Skeletal muscle satellite cell (primary cell): ENCODE measurements around the gene IL17REL. TPM values are rescaled to one million over a fixed set of nuclear protein-coding genes. Genes with fewer than 3 reads are reported as not detected.
A peak's percentile ranks its signal among the peaks of the same experiment; 100 is the strongest.

Experiments
- H3K27me3 ChIP-seq: 2 replicates; pipeline ENCODE4 v1.7.0; 2013; ENCODE audit warnings: low read length; ENCODE audit not compliant: control insufficient read depth, insufficient read depth
- H3K36me3 ChIP-seq: 2 replicates; pipeline ENCODE4 v1.7.0; 2013; ENCODE audit warnings: mild to moderate bottlenecking, control low read depth, low read length; ENCODE audit not compliant: insufficient read depth
- H3K4me1 ChIP-seq: 2 replicates; pipeline ENCODE4 v1.7.0; 2013; ENCODE audit warnings: low read length; ENCODE audit not compliant: control insufficient read depth, insufficient read depth
- H3K4me2 ChIP-seq: 2 replicates; pipeline ENCODE4 v1.7.0; 2013; ENCODE audit warnings: mild to moderate bottlenecking, low read length
- H3K4me3 ChIP-seq: 2 replicates; pipeline ENCODE4 v1.7.0; 2013; ENCODE audit warnings: low read length
- H3K9ac ChIP-seq: 2 replicates; pipeline ENCODE4 v1.7.0; 2013; ENCODE audit warnings: mild to moderate bottlenecking, low read depth, low read length, moderate library complexity
- H3K9me3 ChIP-seq: replicated peaks from 2 replicates; pipeline ENCODE4 v1.7.0; 2013; ENCODE audit warnings: mild to moderate bottlenecking, control low read depth, low read length
- total RNA-seq: library from RNA; depleted of rRNA; stranded (reverse); fragments of >200 nt; gene quantifications from 2 replicates; pipeline ENCODE4 v1.2.3, GENCODE V29; 2012; rRNA removed

IL17REL gene
- total RNA-seq, result not detected in 2 replicates

DNA sequence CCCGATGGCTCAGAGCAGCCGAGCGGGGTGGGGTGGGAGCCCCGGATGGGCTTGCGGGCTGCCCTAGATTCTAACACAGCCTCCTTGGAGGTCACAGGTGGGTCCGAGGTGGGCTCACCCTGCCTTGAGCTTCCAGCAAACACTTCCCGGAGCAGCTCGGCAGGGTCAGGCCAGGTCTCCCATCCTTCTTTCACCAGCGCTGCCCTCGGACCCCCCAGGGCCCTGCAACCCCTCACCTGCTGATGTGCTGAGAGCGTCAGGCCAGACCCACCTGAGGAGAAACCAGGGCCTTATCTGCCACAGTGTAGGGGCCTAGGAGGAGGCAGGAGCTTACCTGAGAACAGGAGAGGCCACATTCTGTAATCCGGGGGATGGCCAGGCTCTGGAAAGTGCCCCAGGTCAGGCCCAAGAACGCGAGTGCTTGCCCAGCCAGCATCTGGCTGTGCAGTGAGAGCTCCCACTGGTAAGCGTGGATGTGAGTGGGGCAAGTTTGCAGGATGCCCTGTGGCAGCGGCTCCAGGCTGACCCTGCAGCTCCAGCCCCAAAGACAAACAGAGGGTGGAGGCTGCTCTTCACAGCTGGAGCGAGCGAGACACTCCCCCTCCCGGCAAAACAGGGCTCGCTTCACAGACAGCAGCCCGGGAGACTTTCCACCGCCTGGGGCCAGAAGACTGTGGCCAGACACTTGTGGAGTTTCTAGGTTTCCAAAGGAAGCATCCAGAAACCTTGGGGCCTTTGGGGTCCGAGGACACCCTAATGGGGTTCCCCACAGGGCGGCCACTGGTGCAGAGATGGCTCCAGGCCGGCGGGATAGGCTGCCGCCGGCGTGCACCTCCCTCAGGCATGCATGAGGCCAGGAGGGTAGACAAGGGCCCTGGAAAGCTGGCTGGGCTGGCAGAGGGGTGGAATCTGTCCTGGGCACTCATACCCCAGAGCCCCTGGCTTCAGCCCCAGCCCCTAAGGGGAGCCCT lies at the start of gene IL17REL:
Gene IL17REL (minus strand): TSS at position 555 of the 971 bp plus-strand sequence. CDS start 119 bp downstream, at position 436.
- Histone ChIP-seq H3K4me3 (no peak within 1 kb of the TSS), H3K36me3 (no peaks in the 10 kb centered on the region), H3K9me3 (no peaks in the 10 kb centered on the region), H3K9ac (no peak within 1 kb of the TSS), H3K4me1 (peaks cover 17% of the 10 kb centered on the region), H3K4me2 (no peak within 1 kb of the TSS), H3K27me3 (peaks cover 71% of the 10 kb centered on the region)

DNA sequence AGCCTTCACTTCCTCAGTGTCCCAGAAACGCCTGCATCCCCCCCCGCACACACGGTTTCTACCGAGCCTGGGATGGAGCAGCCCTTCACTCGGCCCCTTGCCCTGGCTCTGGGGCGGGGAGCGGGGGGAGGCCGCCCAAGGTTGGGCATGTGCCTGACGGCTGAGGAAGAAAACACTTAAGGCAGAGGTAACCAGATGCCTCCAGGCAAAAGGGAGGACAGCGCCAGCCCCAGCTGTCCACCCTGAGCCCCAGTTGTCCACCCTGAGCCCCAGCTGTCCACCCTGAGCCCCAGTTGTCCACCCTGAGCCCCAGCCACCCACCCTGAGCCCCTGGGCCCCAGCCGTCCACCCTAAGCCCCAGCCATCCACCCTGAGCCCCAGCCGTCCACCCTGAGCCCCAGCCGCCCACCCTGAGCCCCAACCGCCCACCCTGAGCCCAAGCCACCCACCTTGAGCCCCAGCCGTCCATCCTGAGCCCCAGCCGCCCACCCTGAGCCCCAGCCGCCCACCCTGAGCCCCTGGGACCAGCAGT lies 49.3 kb upstream of the IL17REL start:
- H3K4me1 ChIP-seq, result no peaks in the 10 kb centered on the region
- H3K27me3 ChIP-seq, result peaks cover 45% of the 10 kb centered on the region
- no peak overlapping the region for H3K4me2 ChIP-seq
- H3K4me3 ChIP-seq, result no peak overlapping the region
- no peaks in the 10 kb centered on the region for H3K36me3 ChIP-seq
- H3K9ac ChIP-seq, result no peak overlapping the region
- H3K9me3 ChIP-seq, result no peaks in the 10 kb centered on the region

DNA sequence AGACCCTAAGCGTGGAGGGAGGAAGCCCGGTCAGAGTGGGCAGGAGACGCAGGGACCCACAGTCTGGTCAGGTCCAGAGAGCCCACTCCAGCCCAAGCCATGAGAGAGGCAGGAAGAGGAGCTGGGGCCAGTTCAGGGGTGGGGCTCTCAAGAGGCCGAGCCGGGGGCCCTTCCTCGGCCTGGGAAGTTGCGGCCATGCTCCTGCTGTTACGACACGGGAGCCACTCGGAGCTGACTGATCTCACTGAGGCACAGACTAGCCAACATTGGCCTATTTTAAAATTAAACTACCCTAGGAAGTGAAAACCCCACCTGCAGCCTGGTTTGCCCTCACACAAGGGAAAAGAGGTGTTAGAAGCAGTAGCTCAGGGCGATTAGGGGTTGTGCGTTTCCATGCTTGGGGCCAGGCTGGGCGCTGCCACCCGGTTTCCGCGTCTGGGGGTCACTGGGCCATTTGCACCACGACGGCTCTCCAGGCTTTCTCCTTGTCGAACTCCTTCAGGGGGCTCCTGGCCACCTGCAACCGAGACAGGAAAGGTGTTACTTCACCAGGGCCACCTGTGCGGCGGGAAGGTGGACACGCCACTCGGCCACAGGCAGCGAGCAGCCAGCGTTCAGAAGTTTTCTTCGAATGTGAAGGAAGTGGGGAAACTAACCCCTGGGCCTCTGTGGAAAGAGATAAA lies 48.7 kb upstream of the IL17REL start:
- Histone ChIP-seq H3K9ac (no peak overlapping the region), H3K36me3 (no peaks in the 10 kb centered on the region), H3K4me3 (no peak overlapping the region), H3K27me3 (peaks cover 49% of the 10 kb centered on the region), H3K9me3 (no peaks in the 10 kb centered on the region), H3K4me1 (no peaks in the 10 kb centered on the region), H3K4me2 (no peak overlapping the region)

DNA sequence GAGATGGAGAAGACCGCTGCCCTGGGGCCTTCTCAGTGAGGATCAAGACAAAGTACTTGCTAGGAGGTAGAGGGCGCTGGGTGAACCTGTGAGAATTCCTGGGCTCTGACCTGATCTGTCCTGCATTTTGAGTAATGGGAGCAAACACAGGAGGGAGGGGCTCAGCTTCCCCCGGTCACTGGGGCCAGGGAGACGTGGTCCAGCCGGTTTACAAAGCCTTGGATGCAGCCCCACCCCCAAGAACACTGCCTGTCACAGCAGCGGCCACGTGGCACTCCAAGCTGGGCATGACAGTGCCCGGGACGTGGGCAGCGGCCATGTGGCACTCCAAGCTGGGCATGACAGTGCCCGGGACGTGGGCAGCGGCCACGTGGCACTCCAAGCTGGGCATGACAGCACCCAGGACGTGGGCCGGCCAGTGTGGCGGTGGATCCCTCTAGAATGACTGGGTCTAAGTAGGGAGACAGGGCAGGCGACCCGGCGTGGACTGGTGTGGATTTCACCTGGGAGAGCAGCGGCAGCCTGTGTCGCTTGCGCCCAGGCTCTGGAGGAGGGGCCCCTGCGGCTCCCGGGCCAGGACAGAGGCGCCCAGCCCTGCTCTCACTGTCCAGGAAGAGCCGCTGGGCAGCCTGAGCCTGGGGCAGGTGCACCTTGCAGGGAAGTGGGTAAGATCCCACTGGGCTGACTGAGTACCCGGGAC lies 48.0 kb upstream of the IL17REL start:
- no peak overlapping the region for H3K4me3 ChIP-seq
- H3K9ac ChIP-seq, result no peak overlapping the region
- H3K4me1 ChIP-seq, result no peaks in the 10 kb centered on the region
- H3K36me3 ChIP-seq, result no peaks in the 10 kb centered on the region
- no peak overlapping the region for H3K4me2 ChIP-seq
- no peaks in the 10 kb centered on the region for H3K9me3 ChIP-seq
- peaks cover 46% of the 10 kb centered on the region for H3K27me3 ChIP-seq

DNA sequence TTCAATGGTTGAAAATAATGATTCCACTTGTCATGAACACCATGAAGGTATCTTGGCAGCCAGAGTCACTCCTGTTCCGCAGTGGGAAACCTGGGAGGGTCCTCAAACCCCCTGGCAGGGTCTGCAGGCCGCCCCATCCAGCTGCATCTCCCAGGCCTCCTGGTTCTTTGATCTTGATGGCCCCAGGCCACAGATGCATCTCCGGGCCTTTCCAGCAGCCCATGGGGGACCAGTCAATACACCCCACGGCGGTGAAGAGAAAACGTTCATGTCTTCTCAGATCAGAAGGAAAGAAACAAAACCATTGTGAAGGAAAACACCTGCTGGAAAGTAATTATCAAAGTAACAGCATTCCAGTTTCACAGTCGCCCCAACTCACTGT lies 47.3 kb upstream of the IL17REL start:
- Histone ChIP-seq H3K9me3 (no peaks in the 10 kb centered on the region), H3K27me3 (peaks cover 41% of the 10 kb centered on the region), H3K4me2 (no peak overlapping the region), H3K4me1 (no peaks in the 10 kb centered on the region), H3K9ac (no peak overlapping the region), H3K36me3 (no peaks in the 10 kb centered on the region), H3K4me3 (no peak overlapping the region)

DNA sequence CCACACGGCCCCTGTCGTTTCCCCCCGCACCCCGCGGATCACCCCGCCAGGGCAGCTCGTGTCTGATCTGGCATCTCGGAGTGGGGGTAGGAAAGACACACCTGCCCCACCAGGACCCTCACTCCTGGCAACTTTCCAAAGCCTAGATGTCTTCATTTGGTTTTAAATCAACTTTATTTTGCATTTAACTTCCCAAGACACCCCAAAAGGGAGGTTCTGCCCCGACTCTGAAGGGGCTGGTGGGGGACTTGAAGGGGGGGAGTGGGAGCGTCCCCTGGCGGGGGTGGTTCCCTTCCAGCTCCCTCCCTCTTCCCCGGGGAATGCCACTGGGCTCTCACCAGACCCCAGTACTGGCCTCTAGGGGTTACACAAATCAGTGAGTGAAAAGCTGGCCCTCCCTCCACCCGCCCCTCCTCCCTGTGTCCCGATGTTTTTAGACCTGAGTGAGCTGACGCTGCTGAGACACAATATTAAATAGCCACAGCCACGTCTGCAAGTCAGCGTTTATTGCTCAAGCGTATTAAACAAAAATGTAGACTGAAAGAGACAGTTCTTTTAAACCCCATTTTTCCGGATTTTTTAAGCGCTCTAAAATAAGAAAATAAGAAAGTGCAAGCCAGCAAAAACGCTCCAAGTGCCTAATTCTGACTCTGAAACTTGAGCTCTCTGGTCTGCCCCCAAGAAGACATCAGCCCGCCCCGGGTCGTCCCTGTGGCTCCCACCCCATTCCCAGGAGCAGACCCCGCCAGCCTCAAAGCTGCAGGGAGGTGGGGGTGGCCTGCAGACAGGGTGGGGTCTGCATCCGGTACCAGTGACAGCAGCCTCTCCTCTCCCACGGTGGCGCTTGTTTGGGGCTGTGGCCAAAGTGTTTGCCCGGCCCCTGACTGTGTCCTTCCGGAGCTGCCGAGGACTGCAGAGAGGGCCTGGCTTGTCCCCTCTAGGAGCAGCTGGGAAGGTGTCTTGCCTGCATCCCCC lies 46.6 kb upstream of the IL17REL start:
- Histone ChIP-seq H3K9ac (no peak overlapping the region), H3K36me3 (no peaks in the 10 kb centered on the region), H3K9me3 (no peaks in the 10 kb centered on the region), H3K4me3 (no peak overlapping the region), H3K27me3 (peaks cover 36% of the 10 kb centered on the region), H3K4me2 (peak overlapping the region; percentile 47), H3K4me1 (no peaks in the 10 kb centered on the region)

DNA sequence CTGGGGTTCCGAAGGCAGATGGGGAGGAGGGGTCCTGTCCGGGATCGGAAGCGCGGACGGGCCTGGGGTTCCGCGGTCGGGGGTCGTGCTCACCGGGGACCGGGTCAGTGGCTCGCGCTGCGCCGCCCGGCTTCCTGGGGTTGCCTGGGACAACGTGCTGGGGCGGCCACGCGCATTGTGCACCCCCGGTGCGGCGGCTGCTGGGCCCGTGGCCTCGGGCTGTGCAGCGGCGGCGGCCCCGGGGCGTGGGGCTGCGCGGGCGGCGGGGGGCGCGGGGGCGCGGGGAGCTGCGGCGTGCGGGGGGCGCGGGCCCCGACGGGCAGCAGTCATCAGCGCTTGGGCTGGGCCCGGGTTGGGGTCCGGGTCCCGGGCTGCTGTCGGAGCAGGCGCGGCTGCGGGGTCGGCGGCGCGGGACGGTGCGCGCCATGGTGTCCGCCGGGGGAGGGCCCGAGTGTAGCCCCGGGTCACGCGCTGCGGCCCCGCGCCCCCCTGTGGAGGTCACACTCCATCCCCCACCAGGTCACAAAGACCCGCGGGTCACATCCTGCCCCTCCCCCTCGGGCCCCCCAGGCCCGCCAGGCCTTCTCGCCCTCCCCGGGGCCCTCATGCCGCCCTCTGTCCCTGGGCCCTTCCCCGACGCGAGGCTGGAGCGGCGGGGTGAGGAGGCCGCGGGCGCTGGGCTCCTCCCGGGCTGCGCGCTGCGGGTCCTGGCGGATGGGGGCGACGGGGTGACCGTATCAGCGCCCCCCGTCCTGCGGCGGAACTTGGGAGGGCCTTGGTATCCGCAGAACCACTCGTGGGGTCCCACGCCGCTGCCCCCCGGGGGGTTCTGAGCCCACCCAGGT lies 45.7 kb upstream of the IL17REL start, which contains the start of gene TTLL8:
Gene TTLL8 (minus strand): TSS at position 238 of the 845 bp plus-strand sequence.
- Histone ChIP-seq H3K36me3 (no peaks in the 10 kb centered on the region), H3K9me3 (no peaks in the 10 kb centered on the region), H3K27me3 (peaks cover 36% of the 10 kb centered on the region), H3K4me3 (no peak within 1 kb of the TSS), H3K4me2 (peak within 1 kb of the TSS; percentile 47), H3K9ac (no peak within 1 kb of the TSS), H3K4me1 (no peaks in the 10 kb centered on the region)

DNA sequence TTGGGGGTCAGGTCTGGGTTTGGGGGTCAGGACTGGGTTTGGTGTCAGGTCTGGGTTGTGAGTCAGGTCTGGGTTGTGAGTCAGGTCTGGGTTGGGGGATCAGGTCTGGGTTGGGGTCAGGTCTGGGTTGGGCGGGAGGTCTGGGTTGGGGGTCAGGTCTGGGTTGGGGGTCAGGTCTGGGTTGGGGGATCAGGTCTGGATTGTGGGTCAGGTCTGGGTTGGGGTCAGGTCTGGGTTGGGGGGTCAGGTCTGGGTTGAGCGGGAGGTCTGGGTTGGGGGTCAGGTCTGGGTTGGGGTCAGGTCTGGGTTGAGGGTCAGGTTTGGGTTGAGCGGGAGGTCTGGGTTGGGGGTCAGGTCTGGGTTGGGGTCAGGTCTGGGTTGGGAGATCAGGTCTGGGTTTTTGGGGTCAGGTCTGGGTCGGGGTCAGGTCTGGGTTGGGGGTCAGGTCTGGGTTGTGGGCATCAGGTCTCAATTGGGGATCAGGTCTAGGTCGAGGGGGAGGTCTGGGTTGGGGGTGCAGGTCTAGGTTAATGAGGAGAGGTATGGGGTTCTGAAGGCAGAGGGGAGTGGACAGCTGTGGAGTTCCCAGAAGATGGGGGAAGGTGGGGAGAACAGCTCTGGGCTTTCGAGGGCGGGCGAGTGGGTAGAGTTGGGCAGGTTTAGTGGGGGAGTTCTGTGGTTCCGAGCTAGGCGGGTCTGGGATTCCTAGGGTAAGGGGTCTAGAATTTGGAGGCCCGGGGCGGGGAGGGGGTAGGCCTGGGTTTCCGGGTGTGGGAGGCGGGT lies 44.9 kb upstream of the IL17REL start:
- H3K9ac ChIP-seq, result no peak overlapping the region
- no peak overlapping the region for H3K4me2 ChIP-seq
- no peak overlapping the region for H3K4me3 ChIP-seq
- H3K9me3 ChIP-seq, result no peaks in the 10 kb centered on the region
- peaks cover 37% of the 10 kb centered on the region for H3K27me3 ChIP-seq
- no peaks in the 10 kb centered on the region for H3K4me1 ChIP-seq
- no peaks in the 10 kb centered on the region for H3K36me3 ChIP-seq

DNA sequence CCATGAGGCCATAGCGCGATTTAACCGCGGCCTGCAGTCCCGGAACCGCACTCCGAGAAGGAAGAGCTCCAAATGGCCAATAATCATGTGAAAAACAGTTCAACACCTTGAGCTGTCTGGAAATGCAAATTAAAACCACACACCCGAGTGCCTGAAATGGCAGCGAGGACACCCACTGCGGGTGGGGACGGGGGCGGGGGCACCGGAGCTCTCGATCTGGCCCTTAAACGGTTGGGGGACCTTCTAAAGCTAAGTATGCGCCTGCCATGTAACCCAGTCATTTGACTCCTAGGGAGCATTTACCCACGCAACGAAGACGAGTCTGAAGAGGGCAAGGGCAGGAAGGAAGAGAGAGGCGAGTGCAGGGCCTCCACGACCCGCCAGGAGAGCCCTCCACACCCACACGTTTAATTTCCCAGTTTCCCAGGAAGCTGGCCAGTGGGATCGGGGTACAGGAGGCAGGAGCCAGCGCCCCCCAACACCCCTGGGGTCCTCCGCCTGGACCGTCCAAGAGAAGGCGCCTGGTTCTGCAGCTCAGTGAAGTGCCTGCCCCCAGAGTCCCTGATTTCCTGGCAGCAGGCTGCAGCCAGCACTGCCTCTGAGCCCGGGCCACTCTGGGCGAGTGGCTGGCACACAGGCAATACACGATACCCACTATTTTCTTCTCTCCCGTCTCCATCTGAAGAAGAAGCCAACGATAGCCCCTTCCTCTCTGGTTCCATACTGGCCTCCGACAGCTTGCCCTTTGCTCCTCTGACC lies 43.8 kb upstream of the IL17REL start:
- H3K27me3 ChIP-seq, result peaks cover 38% of the 10 kb centered on the region
- H3K9me3 ChIP-seq, result no peaks in the 10 kb centered on the region
- no peaks in the 10 kb centered on the region for H3K36me3 ChIP-seq
- no peaks in the 10 kb centered on the region for H3K4me1 ChIP-seq
- no peak overlapping the region for H3K4me2 ChIP-seq
- H3K9ac ChIP-seq, result no peak overlapping the region
- no peak overlapping the region for H3K4me3 ChIP-seq
